HG03520 (cell line): ENCODE results near the gene FAM20C.
"Not testable (repeated sequence)": the region's sequence is repeated elsewhere in the genome, so short reads cannot be mapped to it uniquely, and the experiment has no call there.

ENCODE experiments used
- ATAC-seq: cut with Tn5 transposase; IDR thresholded peaks from one replicate; pipeline ENCODE4 v1.9.1; 2021; ENCODE audit warnings: mild to moderate bottlenecking, moderate library complexity; ENCODE audit not compliant: unreplicated experiment

FAM20C gene

DNA sequence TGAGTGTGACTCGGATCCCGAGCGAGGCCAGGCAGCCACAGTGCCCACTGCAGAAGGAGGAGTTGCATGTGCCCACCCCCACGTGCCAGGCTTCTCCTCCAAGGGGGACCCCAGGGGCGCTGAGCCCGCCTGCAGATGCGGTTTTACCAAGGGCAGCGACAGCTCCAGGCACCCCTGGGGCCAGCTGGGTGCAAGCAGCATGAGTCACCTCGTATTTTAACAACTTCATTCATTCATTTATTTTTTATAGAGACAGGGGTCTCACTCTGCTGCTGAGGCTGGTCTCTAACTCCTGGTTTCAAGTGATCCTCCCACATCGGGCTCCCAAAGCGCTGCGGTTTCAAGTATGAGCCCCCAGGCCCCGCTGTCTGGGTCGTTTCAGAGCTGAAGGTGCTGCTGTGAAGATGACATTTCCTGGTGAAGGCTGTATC, 96.3 kb downstream of the FAM20C start:
- ATAC-seq = no peak

DNA sequence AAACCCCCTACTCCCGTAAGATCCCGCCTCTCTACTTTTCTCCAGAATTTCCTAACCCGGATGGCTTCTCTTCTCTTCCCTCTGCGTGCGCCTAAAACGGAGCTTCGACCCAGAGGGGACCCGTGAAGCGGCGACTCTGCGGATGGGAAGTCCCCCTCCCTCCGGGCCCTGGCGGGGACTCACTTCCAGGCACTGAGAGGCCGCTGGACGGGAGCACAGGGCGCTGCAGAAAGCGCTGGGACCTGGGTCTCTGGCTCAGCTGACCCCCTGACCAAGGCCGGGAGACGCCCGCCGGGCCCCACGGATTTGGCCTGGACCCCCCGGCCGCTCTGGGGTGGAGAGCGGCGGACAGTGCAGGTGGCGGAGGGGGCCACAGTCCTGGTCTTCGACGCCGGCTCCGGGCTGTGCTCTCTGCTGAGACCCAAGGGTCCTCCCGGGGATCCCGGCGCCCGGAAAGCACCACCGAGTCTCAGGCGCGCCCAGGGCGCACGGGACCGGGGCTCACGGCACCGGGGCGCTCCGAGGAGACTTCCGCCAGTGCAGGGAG, 96.9 kb downstream of the FAM20C start:
- no peak for ATAC-seq

DNA sequence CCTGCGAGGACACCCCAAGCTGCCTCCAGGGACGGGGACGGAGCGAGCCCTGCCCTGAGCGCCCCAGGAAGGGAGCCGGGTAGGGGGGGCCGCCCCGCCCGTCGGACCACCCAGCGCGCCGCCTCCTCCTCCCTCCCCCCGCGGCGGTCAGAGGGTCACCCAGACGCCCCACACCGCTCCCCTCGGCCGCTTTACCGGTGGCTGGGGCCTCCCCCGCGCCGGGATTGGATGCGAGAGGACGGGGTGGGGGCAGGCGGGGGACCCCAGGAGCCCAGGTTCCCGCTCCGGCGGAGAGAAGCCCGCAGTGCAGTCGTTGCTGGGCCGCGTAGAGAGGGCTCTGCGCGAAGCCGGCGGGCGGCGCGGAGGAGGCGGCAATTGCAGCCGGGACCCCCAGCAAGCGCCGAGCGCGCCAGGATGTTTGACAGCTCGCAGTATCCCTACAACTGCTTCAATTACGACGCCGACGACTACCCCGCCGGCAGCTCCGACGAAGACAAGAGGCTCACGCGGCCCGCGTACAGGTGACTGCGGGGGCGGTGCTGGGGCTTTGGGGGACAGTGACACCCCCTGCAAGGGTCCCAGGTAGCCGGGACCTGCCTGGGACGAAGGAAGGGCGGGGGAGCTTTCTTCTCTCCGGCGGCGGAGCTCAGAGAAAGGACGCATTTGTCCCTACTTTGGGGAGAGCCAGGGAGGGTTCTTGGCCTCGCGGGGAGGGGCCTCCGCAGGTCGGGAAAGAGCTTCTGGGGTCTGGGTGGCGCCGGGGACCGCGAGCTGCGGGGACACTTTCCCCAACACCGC, 97.6 kb downstream of the FAM20C start, which contains the start of gene FOXL3:
TSS of gene FOXL3 (plus strand) at position 415 of the 798 bp plus-strand sequence. CDS start at position 415, 0 bp downstream.
- no peak for ATAC-seq

DNA sequence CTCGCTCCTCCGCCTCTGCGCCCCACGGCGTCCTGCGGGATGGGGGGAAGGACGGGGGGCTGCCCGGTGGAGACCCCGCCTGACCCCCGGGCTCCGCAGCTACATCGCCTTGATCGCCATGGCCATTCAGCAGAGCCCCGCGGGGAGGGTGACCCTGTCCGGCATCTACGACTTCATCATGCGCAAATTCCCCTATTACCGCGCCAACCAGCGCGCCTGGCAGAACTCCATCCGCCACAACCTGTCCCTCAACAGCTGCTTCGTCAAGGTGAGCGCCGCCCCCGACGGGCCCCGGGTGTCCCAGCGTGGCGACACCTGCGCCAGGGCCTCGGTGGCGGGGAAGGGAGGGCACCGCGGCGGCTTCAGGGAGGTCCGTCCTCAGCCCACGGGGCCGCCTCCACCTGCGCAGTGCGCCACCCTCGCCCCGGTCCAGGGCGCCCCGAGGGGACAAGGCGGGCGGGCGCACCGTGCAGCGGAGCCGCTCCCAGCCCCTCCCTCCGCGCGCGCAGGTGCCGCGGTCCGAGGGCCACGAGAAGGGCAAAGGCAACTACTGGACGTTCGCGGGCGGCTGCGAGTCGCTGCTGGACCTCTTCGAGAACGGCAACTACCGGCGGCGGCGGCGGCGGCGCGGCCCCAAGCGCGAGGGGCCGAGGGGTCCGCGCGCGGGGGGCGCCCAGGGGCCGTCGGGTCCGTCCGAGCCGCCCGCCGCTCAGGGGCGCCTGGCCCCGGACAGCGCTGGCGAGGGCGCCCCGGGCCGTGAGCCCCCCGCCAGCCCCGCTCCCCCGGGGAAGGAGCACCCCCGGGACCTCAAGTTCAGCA, 98.4 kb downstream of the FAM20C start:
- no peak for ATAC-seq

DNA sequence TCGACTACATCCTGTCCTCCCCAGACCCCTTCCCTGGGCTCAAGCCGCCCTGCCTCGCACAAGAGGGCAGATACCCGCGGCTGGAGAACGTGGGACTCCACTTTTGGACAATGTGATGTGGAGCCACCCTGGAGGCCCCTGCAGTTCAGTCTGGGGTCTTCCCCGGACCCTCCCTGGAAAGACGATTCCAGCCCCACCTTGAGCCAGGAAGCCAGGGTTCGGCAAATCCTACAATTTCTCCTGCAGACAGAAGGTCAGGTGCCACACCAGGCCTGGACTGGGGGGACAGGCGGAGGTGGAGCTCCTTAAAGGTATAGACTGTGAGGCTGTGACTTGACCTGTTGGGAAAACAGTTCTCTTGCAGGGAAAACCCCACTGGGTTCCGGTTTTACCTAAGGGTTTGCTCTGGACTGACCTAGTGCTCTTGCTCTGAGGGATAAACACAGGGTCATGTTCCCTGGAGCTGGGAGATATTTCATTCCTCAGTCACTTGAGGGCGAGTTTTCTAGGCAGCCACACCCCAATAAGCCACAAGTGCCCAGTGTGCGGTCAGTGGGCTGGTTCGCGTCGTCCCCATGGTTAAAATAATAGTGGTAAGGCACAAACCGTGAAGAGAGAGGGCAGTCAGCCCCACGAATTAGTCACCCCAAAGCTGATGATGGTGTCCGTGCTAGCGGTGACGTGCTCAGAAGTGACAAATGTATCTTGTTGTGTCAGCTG, 99.2 kb downstream of the FAM20C start:
- ATAC-seq = no peak

DNA sequence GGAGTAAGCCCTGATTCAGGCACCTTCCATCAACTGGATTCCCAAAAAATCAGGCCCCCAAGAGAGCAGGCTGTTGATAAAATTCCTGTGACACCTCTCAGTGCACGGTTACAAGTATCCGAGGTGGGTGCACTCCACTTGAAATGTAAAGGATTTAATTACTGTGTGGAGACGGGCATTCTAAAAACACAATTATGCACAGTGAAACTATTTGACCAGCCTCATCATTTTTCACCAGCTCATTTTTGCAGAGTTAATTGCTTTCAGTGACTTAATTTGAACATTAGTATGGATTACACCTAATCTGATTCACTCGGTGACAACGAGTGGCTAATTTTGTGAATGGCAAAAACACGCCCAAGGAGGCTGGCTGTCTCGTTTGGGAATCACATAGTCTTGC, 99.9 kb downstream of the FAM20C start:
- ATAC-seq = no peak

DNA sequence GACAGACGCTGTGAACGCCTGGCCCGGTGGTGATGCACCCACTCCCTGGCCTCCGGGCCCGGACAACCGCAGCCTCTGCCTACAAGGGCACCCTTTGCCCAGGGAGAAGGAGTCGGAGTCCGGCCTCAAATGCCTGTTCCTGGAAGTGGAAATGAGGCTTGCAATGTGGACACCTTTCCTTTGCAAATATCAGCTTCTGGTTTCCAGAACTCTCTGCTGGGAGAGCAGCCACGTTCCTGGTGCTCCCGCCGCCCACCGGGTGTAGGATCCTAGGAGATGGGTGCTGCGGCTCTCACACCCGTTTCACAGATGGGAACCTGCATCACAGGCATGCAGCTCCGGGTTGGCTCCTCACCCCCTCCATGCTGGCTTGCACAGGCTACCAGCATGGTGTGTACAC, 100.5 kb downstream of the FAM20C start:
- no peak for ATAC-seq

DNA sequence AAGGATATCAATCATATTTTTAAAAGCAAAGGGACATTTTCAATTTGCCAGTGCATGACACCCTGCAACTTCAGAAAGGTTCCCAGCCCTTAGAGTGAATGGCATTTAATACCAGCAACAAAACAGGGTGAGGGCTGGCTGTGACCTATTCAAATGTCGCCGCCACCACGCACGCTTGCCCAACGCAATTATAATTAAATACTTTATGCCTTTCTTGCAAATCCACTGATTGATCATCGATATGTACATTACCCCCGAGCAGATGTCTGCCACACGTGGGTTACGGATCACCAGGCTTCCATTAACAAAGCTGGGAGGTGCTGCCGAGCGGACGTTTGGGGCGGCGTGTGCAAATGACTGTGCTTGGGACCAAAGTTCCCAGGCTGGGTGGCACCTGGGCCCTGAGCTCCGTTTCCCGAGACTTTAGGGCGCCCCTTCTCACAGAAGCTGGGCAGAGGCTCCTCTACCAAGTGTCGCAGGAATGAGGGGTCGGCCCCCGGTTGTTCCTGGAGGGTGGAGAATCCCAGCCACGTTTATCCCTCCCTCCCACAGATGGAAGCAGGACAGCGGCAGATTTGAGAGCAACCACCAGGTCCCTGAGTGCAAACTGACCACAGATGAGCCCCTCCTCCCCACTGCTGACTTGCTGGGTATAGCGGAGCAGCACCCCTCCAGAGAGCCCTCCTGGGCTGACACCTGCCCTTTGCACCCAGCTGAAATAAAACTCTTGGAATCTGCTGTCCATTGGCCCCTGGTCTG, 101.5 kb downstream of the FAM20C start:
- no peak for ATAC-seq

DNA sequence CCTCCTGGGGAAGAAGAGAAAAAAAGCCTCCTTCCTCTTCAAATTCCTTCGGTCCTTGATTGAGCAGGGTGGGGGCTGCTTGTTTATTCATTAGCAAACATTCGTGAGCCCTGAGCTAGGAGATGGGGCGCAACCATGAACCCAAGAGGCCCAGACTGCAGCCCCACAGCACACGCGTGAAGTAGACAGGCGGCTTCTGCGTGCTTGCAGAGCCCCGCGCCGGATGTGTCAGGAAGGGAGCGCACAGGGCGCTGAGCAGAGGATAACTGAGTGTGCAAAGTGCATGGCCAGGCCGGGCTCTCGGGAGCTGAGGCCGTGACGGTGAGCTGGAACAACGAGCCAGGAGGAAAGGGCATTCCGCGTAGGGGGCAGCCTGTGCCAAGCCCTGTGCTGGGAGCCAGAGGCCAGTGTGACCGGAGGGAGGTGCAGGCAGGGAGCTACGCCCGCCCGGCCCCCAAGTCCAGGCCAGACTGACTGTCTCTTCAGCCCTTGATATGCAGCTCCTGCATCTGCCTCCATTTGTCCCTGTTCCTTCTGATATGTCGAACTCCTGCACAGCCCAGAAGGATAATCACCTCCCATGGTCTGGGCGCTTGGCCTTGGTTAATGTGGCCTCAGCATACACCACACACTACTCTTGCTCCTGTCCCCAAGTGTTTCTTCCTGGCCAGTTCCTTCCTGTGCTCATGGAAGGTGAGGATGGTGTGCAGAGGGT, 102.2 kb downstream of the FAM20C start:
- ATAC-seq = no peak

DNA sequence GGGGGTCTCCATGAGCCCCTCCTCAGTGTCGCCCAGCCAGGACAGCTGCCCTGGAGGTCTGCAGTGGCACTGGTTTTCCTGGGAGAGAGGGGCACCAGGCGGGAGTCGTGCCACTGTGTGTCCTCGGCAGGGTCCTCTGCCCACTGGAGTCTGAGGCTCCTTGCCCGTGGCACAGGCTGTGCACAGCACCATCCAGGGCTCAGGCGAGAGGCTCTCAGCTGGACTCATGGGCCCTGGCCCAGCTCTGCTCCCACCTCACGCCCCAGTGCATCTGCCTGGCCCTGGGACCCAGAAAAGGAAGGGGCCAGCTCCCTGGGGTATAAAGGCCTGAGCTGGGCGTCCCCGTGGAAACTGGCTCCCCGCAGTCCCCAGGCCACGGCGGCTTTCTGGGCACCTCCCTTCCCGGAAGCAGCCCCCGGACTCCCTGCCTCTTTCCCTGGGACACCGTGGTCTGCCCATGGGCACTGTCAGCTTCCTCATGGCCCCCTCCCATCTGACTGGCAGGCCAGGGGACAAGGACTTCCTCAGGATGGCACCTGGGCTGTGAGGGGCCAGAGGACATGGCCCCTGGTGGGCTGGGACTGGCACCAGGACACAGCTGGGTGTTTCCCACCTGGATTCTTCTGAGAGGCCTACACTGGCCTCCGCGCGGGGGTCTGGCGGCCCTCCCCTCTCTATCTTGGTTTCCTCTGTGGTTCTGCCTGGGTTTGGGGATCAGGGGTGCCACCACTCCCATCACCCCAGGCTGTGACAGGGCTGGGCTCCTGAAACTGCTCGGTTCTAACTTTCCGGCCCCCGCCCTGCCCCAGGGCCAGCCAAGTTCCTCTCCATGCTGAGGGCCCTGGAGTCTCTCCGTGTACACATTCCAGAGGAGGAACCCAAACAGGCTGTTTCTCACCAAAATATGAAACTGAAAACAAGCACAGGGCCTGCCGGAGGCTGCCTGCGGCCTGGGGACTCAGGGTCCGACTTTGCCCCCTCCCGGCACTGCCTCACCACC, 103.1 kb downstream of the FAM20C start:
- ATAC-seq = no peak

DNA sequence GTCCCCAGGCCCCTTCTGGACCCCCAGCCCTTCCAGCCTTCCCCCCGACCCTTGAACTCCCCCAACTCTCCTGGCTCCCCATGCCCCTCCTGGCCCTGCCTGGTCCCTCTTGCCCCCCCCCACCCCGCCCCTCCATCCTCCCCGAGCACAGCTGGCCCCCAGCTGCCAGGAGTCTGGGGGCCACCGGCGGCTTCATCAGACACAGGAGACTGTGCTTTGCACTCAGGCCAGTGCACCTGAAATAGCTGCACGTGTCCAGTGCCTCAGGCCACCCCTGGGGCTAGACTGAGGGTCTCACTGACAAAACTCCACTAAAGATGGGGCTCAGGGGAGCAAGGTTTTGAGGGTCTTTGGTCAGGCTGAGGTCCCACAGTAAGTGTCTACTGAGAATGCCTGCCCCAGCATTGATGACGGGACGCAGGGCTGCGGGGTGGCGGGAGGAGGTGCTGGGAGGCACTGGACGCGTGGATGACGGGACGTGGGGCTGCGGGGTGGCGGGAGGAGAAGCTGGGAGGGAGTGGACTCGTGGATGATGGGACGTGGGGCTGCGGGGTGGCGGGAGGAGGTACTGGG, 104.1 kb downstream of the FAM20C start:
- no peak for ATAC-seq

DNA sequence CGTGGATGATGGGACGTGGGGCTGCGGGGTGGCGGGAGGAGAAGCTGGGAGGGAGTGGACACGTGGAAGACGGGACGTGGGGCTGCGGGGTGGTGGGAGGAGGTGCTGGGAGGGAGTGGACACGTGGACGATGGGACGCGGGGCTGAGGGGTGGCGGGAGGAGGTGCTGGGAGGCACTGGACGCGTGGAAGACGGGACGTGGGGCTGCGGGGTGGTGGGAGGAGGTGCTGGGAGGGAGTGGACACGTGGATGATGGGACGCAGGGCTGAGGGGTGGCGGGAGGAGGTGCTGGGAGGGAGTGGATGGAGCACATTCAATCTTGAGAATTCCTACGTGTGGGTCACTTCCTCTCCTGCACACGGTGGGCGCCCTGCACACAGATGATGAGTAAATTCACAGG, 104.8 kb downstream of the FAM20C start:
- ATAC-seq = not testable (repeated sequence)

DNA sequence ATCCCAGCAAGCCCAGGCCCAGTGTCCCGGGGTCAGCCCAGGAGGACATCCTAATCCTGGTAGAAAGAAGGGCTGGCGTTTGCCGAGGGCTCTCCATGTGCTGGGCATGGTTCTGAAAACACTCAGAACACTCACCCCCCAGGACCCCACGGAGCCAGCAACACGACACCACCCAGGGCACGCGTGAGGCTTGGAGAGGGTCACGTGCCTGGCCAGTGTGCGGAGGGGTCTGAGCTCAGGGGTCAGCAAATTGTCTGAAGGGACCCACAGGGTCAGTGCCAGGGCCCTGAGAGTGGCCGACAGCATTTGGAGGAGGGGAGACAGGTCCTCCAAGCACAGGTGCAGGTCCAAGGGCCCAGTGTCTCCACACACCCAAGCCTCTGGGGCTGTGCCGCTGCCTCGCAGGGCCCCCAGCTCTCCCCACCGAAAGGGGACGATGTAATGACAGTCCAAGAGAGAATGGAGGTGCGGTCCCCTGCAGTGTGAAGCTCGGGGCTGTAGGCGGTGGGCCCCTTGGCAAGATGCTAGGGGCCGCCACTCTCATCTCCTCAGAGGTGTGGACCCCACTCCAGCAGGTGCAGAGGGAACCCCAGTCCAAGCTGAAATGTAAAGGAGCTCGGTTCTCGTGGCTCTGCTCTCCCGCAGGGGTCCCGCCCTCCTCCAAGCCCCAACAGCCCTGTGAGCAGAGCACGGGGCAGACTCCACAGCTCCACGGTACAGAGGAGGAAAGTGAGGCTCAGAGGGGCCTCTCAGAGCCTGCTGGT, 105.4 kb downstream of the FAM20C start:
- no peak for ATAC-seq

DNA sequence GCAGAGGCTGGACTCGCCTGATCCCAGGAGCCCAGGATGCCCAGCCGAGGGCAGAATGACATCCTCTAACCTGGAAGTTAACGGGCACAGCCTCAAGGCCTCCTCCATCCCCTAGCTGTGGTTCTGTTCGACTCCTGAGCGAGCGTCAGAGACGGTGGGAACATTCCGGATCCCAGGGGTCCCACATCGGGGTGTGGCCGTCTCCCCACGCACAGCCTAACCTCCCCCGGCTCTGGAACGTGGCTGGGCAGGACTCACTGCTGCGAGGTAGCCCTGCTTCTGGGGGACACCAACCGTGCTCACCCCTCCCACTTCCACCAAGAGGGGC, 106.0 kb downstream of the FAM20C start:
- ATAC-seq = no peak

DNA sequence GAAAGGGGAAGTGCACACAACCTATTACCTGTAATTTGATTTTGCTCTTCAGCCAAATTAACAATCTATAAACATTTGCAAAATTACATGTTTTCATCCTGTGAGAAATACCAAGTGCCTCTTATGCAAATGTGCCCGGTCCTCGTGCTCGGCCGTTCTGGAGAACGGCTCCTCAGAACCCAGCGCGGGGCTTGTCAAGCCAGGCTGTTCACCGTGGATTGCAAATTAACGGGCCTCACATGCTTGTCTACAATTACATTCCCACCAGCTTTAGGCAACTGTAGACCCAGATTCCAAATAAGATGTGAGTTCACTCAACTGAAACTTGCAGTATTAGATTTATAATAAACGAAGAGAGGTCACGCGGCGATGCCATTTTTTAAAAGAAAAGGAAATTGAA, 106.4 kb downstream of the FAM20C start:
- no peak for ATAC-seq

DNA sequence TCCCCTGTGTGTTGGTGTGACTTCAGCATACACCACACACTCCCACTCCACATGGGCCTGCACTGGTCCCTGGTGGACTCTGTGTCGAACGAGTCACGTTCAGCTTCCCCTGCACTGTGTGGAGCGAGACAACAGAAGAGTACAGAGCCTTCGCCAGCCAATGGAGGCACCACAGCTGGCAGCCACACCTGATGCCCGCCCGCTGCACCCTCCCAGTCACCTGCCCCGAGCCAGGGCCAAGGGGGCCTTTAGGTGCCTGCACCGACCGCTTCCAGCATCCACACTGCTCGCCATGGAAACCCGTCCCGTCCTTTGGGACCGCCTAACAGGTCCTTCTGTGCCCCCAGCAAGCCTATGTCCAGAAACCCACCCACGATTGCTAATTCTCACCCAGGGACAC, 106.8 kb downstream of the FAM20C start:
- ATAC-seq = no peak

DNA sequence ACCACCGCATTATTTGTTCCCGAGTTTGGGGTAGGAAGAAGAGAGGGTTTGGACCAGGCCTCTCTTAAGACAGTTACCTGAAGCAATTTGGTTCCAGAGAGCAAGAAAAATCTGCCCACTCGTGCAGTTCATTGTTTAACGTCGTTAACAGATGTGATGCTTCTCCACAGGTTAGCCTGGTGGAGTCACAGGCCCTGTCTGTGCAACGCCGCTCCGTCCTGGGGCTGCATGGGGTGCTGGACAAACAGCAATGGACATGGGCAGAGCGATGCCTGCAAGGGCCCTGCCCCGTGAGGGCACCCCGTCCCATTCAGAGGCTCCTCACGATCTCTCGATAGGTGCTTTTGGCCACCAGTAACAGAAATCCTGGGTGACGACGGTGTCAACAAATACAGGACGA, 107.3 kb downstream of the FAM20C start:
- ATAC-seq = no peak

DNA sequence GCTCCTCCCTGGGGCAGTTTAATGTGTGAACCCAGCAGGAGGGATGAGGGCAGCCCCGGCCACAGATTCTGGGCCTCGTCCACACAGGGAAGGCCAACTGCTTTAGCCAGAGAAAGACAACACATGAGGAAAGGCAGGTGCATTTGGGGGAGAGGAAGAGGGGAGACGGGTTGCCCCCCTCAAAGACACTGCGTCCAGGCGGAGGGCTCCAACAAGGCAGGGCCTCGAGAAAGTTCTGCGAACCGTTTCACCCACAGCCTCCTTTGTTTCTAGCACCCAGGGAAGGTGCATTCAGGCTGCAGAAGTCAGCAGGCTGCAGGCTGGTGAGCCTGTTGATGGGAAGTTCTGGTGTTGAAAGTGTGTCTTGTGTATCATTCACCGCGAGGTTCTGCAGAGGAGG, 107.7 kb downstream of the FAM20C start:
- ATAC-seq = no peak
